Measurements from ENCODE around the gene ZP1.

GRCh38 chr11:60874421-60875365, 7.4 kb downstream of the ZP1 start:
- TF ChIP-seq CTCF (conservative IDR thresholded peaks at IDR 0.05; ENCODE audit: low read length) = no peak
- TF ChIP-seq EZH2phosphoT487 (IDR thresholded peaks at IDR 0.05; ENCODE audit: borderline replicate concordance) = no peak
